Suprapubic skin (tissue), 4 donors: ENCODE data around the gene CASP3. TPM values are rescaled to one million over a fixed set of nuclear protein-coding genes. Genes with fewer than 3 reads are reported as not detected.

Experiments
- DNase-seq, 2 donors: peaks; one replicate each; pipeline ENCODE4 v3.0.0-alpha.2; 2019; ENCODE audit warnings: low spot score in 2 of 2
- H3K27ac ChIP-seq: fragments of 200-600 bp; sonication (generic); one replicate; pipeline ENCODE4 v1.5.1; 2019
- H3K27me3 ChIP-seq: fragments of 200-600 bp; sonication (generic); one replicate; pipeline ENCODE4 v1.5.1; 2019
- H3K36me3 ChIP-seq: fragments of 200-600 bp; sonication (generic); one replicate; pipeline ENCODE4 v1.5.1; 2019
- H3K4me1 ChIP-seq: fragments of 200-600 bp; sonication (generic); one replicate; pipeline ENCODE4 v1.5.1; 2019
- H3K4me3 ChIP-seq: fragments of 200-600 bp; sonication (generic); one replicate; pipeline ENCODE4 v1.5.1; 2019; ENCODE audit warnings: mild to moderate bottlenecking
- H3K9me3 ChIP-seq: fragments of 200-600 bp; sonication (generic); one replicate; pipeline ENCODE4 v1.5.1; 2019
- CTCF ChIP-seq, 2 donors: fragments of 200-600 bp in 1 of 2; fragments of 450-650 bp in 1 of 2; sonication (generic) in 1 of 2; IDR thresholded peaks; one replicate each; pipeline ENCODE4 v1.5.1; 2016 to 2019; ENCODE audit warnings: antibody characterized with exemption in 2 of 2, mild to moderate bottlenecking in 1 of 2, moderate library complexity in 1 of 2
- EP300 ChIP-seq: sonication (generic); formaldehyde crosslinking; IDR thresholded peaks from one replicate; pipeline ENCODE4 v1.6.1; 2017; ENCODE audit warnings: antibody characterized with exemption
- POLR2A ChIP-seq, 2 donors: fragments of 450-650 bp; IDR thresholded peaks; one replicate each; pipeline ENCODE4 v1.6.1; 2017; ENCODE audit warnings: antibody characterized with exemption in 2 of 2, mild to moderate bottlenecking in 2 of 2, moderate library complexity in 2 of 2
- POLR2AphosphoS5 ChIP-seq, 3 donors: sonication (generic); formaldehyde crosslinking; IDR thresholded peaks; one replicate each; pipeline ENCODE4 v1.6.1; 2017; ENCODE audit warnings: antibody characterized with exemption in 3 of 3
- WGBS: methylation state at CpG from one replicate; pipeline ENCODE4 v1.1.5; 2018; 5-methylcytosine and 5-hydroxymethylcytosine counted together
- total RNA-seq, 4 donors: library from RNA; depleted of rRNA; stranded (reverse); fragments of >200 nt; gene quantifications; one replicate each; pipeline ENCODE4 v1.1.0, GENCODE V29; 2016

The CASP3 gene
- total RNA-seq, 4 donors from 2014 or later: 13.4 to 16.6 (median 15.0) TPM

GRCh38 chr4:184671101-184671500 lies 21.9 kb upstream of the CASP3 start:
- Histone ChIP-seq H3K27ac (no peak overlapping the region), H3K9me3 (no peaks in the 10 kb centered on the region), H3K36me3 (peaks cover 59% of the 10 kb centered on the region), H3K4me1 (no peaks in the 10 kb centered on the region), H3K4me3 (no peak overlapping the region), H3K27me3 (no peaks in the 10 kb centered on the region)
- TF ChIP-seq POLR2AphosphoS5 (IDR thresholded peaks at IDR 0.05): no peak
- no peak for TF ChIP-seq POLR2A (IDR thresholded peaks at IDR 0.05)
- WGBS: 56% methylated on average over 9 of the region's 9 CpGs
- no peak for DNase-seq

GRCh38 chr4:184669251-184669650 lies 20.0 kb upstream of the CASP3 start:
- TF ChIP-seq POLR2AphosphoS5 (IDR thresholded peaks at IDR 0.05) (no peak), CTCF (IDR thresholded peaks at IDR 0.05) (no peak), EP300 (no peak), POLR2A (IDR thresholded peaks at IDR 0.05) (no peak)
- no peak overlapping the region for H3K4me3 ChIP-seq
- H3K36me3 ChIP-seq: peaks cover 52% of the 10 kb centered on the region
- 81% methylated on average over 7 of the region's 7 CpGs for WGBS
- no peak overlapping the region for H3K27ac ChIP-seq
- no peaks in the 10 kb centered on the region for H3K27me3 ChIP-seq
- H3K4me1 ChIP-seq: no peaks in the 10 kb centered on the region
- no peak for DNase-seq
- H3K9me3 ChIP-seq: no peaks in the 10 kb centered on the region

- DNase-seq: no peak
- TF ChIP-seq POLR2A (IDR thresholded peaks at IDR 0.05): no peak
- no peak for TF ChIP-seq CTCF (IDR thresholded peaks at IDR 0.05)
- TF ChIP-seq POLR2AphosphoS5 (IDR thresholded peaks at IDR 0.05): no peak
- TF ChIP-seq EP300: no peak
These were observed 19.4 kb upstream of the CASP3 start for GRCh38 chr4:184668511-184669114.

GRCh38 chr4:184668096-184668495 lies 18.8 kb upstream of the CASP3 start:
- Histone ChIP-seq H3K27me3 (no peaks in the 10 kb centered on the region), H3K36me3 (peaks cover 46% of the 10 kb centered on the region), H3K4me1 (no peaks in the 10 kb centered on the region), H3K9me3 (no peaks in the 10 kb centered on the region), H3K27ac (peak overlapping the region; percentile 7), H3K4me3 (no peak overlapping the region)
- TF ChIP-seq POLR2A (IDR thresholded peaks at IDR 0.05) (no peak), EP300 (no peak), CTCF (IDR thresholded peaks at IDR 0.05) (no peak), POLR2AphosphoS5 (IDR thresholded peaks at IDR 0.05) (no peak)
- DNase-seq: no peak
- WGBS: 92% methylated on average over 9 of the region's 9 CpGs

More at GRCh38 chr4:184668511-184669114, 19.4 kb upstream of the CASP3 start:
- Histone ChIP-seq H3K36me3 (peaks cover 46% of the 10 kb centered on the region), H3K27me3 (no peaks in the 10 kb centered on the region), H3K9me3 (no peaks in the 10 kb centered on the region), H3K27ac (peak overlapping the region; percentile 7), H3K4me1 (no peaks in the 10 kb centered on the region), H3K4me3 (no peak overlapping the region)
- WGBS: 78% methylated on average over 9 of the region's 9 CpGs

- Histone ChIP-seq H3K36me3 (peaks cover 34% of the 10 kb centered on the region), H3K27me3 (no peaks in the 10 kb centered on the region), H3K4me3 (no peak overlapping the region), H3K9me3 (no peaks in the 10 kb centered on the region), H3K27ac (no peak overlapping the region), H3K4me1 (no peaks in the 10 kb centered on the region)
- no peak for TF ChIP-seq EP300
- no peak for TF ChIP-seq CTCF (IDR thresholded peaks at IDR 0.05)
- TF ChIP-seq POLR2A (IDR thresholded peaks at IDR 0.05): no peak
- TF ChIP-seq POLR2AphosphoS5 (IDR thresholded peaks at IDR 0.05): no peak
- WGBS: 88% methylated on average over 6 of the region's 6 CpGs
- DNase-seq: no peak
These were observed 17.4 kb upstream of the CASP3 start for GRCh38 chr4:184666670-184667069.
